Omental fat pad (tissue), 3 donors: ENCODE data around the gene TARP.

Source experiments
- ATAC-seq: fragments of 150-250 bp; one replicate; pipeline ENCODE4 v1.9.1; 2016; ENCODE audit warnings: mild to moderate bottlenecking, moderate library complexity; ENCODE audit not compliant: low FRiP score
- DNase-seq: peaks from one replicate; pipeline ENCODE4 v3.0.0-alpha.2; 2019; ENCODE audit warnings: low spot score
- TF ChIP-seq, protein P1 (sequence below), 3 donors: fragments of 450-650 bp; IDR thresholded peaks; one replicate each; pipeline ENCODE4 v1.5.1; 2016 to 2017; ENCODE audit warnings: antibody characterized with exemption in 3 of 3, mild to moderate bottlenecking in 3 of 3, moderate library complexity in 2 of 3

The TARP gene

DNA sequence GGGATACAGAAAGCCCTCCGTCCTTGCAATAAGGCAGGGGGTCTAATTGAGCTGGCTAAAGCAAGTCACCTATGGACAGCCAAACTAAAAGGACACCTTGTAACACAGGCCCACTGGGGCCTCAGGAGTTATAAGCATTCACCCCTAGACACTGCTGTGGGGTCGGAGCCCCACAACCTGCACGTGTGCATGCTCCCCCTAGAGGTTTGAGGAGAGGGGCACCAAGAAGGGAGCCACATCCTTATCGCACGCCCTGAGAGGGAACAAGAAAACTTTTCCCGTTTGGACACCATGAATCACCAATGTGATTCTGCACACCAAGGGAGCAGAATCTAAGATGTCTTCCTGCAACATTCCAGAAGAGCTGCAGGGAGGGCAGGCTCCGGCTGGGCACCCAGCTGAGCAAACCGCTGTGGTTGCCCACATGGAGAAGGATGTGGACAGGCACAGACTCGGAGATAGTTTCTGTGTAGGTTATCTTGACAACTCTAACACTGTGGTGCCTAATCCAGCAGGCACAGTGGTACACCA lies 17.7 kb upstream of the TARP start:
- TF ChIP-seq, protein P1, sequence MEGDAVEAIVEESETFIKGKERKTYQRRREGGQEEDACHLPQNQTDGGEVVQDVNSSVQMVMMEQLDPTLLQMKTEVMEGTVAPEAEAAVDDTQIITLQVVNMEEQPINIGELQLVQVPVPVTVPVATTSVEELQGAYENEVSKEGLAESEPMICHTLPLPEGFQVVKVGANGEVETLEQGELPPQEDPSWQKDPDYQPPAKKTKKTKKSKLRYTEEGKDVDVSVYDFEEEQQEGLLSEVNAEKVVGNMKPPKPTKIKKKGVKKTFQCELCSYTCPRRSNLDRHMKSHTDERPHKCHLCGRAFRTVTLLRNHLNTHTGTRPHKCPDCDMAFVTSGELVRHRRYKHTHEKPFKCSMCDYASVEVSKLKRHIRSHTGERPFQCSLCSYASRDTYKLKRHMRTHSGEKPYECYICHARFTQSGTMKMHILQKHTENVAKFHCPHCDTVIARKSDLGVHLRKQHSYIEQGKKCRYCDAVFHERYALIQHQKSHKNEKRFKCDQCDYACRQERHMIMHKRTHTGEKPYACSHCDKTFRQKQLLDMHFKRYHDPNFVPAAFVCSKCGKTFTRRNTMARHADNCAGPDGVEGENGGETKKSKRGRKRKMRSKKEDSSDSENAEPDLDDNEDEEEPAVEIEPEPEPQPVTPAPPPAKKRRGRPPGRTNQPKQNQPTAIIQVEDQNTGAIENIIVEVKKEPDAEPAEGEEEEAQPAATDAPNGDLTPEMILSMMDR (IDR thresholded peaks at IDR 0.05) = no peak
- ATAC-seq = no peak
- DNase-seq = no peak

DNA sequence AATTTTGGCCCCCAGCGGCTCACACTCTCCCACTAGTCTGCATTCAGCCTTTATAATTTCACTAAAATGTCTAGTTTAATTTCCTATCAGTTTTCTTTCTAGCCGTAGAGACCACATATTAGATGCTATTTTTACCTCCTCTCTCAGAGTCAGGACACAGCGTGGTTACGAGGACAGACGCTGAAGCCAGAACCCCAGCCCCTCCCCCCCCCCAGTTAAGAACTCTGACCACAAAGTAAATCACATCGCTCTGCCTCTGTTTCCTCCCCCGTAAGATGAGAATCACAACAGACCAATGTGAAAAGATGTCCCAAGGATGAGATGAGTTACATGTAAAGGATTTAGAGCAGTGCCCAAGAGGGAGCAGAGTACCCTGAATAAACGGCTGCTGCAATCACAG lies 11.1 kb upstream of the TARP start:
- ATAC-seq (no peak), DNase-seq (no peak)
- TF ChIP-seq, protein P1 (IDR thresholded peaks at IDR 0.05) = no peak

DNA sequence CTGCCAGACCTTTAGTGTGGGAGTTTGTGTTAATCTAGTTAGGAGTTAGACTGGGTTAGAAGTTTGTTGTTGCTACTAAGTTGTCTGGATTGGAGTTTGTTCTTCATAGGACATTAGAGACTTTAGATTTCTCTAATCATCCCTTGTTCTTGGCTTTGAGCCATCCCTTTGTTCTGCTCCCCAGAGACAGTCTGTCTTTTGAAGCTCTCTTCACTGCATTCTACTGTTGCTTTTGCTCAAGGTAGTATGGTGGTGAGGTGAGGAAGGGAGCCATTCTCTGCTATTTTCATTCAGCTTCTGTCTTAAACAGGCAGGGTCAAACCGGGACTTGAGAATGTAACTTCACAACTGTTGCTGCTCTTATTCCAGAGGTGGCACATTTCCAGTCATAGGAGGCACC lies 10.4 kb upstream of the TARP start:
- ATAC-seq = no peak
- no peak for DNase-seq
- TF ChIP-seq, protein P1 (IDR thresholded peaks at IDR 0.05) = no peak

DNA sequence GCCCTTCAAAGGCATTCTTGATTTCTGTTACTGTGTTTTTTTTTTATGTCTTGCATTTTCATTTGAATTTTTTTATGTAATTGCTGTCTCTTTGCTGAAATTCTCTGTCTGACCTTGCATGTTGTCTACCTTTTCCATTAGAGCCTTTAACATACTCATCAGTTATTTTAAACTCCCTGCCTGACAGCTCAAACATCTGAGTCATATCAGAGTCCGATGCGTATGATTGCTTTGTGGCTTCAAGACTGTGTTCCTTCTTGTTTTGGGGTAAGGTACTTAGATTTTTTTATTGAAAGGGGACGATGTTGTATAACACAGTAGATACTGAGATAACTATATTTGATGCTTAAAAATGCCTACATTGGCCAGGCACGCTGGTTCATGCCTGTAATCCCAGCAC lies 9.7 kb upstream of the TARP start:
- TF ChIP-seq, protein P1 (IDR thresholded peaks at IDR 0.05) = no peak
- ATAC-seq = no peak
- DNase-seq = no peak

DNA sequence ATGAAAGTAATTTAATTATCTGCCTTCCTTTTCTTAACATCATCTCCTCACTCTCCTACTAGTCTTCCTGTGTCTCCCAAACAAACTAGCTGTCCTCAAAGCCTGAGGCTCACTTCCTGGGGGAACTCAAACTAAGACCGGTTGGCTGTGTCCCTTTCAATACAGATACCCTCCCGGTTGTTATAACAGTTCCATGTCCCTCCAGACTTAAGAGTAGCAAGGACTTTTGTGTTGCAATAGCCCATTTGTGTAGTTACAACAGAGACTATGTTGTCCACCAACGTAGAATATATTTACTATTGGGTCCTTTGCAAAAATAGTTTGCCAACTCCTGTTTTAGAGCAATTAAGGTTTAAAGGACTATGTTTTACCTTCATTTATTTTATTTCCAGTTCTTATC lies 8.6 kb upstream of the TARP start:
- TF ChIP-seq, protein P1 (IDR thresholded peaks at IDR 0.05) = no peak
- no peak for ATAC-seq
- no peak for DNase-seq

DNA sequence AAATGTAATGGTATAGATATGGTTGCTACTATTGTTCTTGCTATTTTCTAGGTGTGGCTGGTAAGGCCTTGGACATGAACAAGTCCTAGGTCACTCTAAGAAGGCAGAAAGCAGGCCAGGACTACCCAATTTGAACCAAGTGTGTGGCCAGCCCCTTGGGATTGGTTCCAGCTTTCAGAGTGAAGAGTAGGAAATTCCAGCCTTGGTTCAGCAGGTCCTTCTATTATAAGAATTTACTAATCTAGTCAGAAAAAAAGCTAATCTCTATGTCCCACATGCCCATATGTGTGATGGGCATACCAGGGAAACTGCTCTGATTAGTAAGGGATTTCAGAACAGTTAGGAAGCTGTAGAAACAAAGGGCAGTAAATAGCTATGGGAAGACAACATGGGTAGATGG lies 7.8 kb upstream of the TARP start:
- TF ChIP-seq, protein P1 (IDR thresholded peaks at IDR 0.05) = no peak
- DNase-seq (no peak), ATAC-seq (no peak)

DNA sequence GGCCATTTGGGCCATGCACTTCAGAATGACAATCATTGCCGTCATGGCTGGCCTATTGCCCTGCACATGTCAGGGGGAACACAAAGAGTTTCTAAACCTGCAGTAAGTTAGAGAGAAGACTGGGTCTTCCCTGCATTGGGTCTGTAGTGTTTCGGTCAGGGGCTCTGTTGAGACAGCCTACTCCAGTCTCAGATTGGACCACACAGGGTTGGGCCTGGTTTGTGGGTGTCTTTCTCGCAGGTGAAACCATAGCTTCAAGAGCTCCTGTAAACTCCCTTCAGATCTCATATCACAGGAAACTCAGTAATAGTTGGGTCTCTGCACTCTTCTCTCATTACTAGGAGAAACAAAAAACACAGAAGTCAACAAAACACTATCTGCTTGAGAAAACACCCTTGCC lies 7.3 kb upstream of the TARP start:
- TF ChIP-seq, protein P1 (IDR thresholded peaks at IDR 0.05) = no peak
- no peak for ATAC-seq
- DNase-seq = no peak
